Astrocyte of the spinal cord (primary cell): ENCODE results near the gene DUSP22.

Experiments
- DNase-seq: peaks from one replicate; pipeline ENCODE4 v3.0.0; 2011; ENCODE audit warnings: low read depth, low spot score
- H3K4me3 ChIP-seq: 2 replicates; pipeline ENCODE4 v1.5.1; 2011; ENCODE audit warnings: low read depth, mild to moderate bottlenecking, low read length, moderate library complexity
- in situ Hi-C: cut with HindIII; loops from 2 replicates; pipeline ENCODE4 v1.10.0; 2017; ENCODE audit warnings: low sequenced_read_pairs
- TF ChIP-seq, protein P1 (sequence below): IDR thresholded peaks from 2 replicates; pipeline ENCODE4 v1.5.1; 2012; ENCODE audit warnings: low read depth, mild to moderate bottlenecking, low read length, inconsistent platforms

Gene DUSP22

DNA sequence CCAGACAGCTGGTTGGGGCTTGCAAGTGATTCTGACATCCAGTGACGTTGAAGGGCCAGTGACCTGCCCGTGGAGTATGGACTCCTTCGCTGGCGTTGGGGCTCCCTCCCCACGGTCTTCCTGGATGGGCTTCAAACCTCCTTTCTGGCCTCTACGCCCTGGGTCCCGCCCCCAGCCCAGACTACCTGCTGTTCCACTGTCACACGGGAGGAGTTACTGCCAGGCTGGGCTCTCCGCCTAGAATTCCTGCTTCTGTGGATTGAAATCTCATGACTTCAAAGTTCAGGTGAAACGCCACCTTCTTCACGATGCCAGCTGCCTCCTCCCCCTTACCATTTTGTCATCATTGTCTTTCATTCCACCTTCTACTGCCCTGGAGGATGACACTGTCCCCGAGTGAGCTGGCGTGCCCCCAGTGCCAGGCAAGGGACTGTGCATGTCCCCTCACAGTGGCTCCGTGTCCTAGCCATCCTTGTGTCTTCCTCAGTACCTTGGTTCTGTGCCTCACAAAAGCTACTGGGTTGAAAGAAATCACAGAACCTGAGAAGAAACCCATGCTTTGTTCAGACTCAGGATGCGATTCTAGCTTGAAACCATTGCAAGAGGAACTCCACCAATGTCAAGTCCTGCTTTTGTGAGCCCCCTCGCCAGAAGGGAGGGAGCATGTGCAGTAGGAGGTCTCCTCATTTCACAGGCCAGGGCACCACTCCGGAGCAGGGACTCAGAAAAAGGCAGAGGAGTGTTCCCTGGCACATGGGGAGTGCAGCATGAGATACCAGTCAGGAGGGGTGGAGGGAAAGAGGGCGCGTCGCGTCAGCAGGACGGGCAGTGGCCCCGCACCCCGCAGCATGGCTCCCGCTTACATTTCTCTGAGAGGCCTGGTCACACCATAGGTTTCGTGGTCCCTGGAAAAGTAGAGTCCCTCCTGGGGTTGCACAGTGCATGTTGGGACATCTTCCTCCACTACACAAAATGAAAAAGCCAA, 88.2 kb downstream of the DUSP22 start:
- DNase-seq: no peak
- in situ Hi-C loops: no loop called here

DNA sequence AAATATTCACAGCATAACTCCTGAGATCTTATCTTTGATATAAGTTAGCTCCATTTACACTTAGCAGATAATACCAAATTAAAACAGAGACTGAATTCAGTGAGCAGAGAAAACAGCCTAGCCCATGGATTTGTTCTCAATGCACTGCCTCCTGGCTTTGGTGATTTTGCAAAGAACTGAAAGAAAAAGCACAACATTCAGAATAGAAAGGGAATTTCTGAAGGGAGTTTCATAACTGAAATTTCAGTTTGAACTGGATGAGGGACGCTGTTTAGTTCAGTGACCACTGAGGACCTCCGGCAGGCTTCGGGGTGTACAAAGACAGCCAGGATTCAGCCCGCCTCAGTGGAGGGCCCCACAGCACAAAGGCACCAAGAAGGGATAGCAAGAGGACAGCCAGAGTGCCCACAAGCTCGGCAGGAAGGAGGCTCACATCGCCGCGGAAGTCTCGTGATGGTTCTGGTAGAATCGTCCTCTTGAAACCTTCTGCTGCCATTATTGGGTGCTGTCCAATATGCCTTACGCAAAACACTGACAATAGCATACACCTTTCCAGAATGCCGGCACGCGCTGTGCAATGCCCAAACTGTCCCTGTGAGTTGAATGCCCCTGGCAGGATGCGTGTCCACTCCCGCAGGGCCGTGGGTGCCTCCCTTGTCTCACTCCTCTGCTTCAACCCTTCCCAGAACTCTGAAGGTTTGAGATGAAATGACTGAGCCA, 89.6 kb downstream of the DUSP22 start:
- in situ Hi-C loops: no loop called here
- DNase-seq: no peak
- no peak overlapping the region for H3K4me3 ChIP-seq
- TF ChIP-seq, protein P1, sequence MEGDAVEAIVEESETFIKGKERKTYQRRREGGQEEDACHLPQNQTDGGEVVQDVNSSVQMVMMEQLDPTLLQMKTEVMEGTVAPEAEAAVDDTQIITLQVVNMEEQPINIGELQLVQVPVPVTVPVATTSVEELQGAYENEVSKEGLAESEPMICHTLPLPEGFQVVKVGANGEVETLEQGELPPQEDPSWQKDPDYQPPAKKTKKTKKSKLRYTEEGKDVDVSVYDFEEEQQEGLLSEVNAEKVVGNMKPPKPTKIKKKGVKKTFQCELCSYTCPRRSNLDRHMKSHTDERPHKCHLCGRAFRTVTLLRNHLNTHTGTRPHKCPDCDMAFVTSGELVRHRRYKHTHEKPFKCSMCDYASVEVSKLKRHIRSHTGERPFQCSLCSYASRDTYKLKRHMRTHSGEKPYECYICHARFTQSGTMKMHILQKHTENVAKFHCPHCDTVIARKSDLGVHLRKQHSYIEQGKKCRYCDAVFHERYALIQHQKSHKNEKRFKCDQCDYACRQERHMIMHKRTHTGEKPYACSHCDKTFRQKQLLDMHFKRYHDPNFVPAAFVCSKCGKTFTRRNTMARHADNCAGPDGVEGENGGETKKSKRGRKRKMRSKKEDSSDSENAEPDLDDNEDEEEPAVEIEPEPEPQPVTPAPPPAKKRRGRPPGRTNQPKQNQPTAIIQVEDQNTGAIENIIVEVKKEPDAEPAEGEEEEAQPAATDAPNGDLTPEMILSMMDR: no peak

More for the DNA sequence above, 88.2 kb downstream of the DUSP22 start:
- H3K4me3 ChIP-seq: no peak overlapping the region
- TF ChIP-seq, protein P1: no peak

DNA sequence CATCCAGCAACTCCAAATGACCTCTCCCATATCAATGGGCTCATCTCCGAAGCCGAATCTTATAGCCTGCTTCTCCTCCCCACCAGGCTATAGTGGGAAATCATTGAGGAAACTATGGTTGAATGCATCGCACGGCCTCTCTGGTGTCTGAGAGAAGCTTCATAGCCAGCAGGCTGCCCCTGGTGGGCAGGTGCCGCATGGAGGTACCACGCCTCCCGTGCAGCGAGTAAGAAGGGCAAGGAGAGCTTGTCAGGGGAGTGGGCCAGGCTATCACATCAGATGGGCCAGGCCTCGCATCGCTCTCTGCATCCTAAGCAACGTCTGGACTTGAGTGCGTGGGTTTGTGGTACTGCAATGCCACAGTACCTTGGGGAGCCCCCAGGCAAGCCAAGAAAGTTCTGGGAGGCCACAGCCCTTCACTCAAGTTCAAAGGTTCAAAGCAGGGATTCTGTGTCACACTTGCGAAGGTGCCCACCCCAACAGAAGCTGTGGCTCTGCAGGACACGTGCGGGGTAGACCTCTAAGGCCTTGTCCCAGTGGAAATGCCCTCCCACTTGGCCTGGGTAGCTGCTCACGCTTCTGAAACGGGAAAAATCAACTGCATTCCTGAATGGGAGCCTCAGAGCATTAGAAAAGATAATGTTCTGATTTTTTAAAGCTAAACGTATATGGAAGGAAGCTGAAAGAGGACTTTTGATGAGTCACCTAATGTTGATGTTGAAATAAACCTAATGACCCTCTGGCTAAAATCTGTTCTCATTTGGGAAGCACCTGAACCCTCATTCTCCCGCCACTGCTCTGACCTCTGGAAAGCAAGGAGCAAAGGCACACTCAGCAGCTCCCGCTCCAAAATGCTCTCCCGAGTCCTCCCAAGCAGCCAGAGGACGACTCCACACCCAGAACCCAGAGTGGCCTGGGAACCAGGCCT, 90.9 kb downstream of the DUSP22 start:
- no peak overlapping the region for H3K4me3 ChIP-seq
- in situ Hi-C loops: no loop called here
- TF ChIP-seq, protein P1: no peak
- DNase-seq: no peak

DNA sequence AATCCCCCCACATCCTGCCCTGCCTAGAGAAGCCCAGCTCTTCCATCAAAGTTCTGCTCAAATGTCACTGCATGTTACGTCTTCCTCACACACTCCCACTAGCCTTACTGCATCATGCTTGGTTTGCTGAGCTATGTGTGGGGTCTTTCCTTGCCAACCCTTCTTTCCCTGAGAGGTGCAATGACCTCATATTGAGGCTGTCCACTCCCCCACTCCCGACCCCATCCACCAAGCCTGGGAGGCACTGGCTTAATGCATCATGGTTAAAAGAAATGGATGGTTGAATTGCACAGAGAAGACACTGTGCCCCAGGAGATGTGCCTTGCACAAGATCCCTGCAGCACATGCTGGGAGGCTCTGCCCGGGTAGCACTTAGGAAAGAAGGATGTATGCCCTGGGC, 91.6 kb downstream of the DUSP22 start:
- TF ChIP-seq, protein P1: no peak
- no peak overlapping the region for H3K4me3 ChIP-seq
- no peak for DNase-seq
- in situ Hi-C loops: no loop called here

- no peak for DNase-seq
- TF ChIP-seq, protein P1: no peak
- H3K4me3 ChIP-seq: no peak overlapping the region
- in situ Hi-C loops: no loop called here
Observed at GRCh38 chr6:384898-385297, 92.6 kb downstream of the DUSP22 start.

DNA sequence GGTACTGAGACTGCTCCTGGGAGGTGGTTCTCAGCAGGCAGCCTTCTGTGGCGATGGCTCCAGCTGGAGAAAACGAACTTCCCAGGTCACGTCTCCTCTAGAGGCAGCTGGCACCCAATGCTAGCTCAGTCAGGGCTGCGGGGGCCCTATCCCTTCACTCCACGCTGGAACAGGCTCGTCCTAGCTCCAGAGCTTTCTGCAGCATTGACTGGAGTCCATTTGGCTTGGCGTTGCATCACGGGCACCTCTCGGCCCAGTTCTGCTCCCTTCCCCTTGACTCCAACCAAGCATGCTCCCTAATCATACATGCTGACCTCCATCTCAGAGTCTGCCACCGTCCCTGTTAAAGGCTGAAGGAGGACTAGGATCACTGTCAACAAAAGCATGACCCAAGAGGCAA, 93.3 kb downstream of the DUSP22 start:
- in situ Hi-C loops: no loop called here
- no peak overlapping the region for H3K4me3 ChIP-seq
- no peak for DNase-seq
- TF ChIP-seq, protein P1: no peak
